Spleen (tissue), 7 donors: Measurements from ENCODE around the gene ADAMTSL3.

ENCODE experiments used
- CTCF ChIP-seq, 11 experiments: fragments of 200-600 bp in 7 of 11; fragments of 450-650 bp in 4 of 11; sonication (generic) in 4 of 11; IDR thresholded peaks in 8 of 11; conservative IDR thresholded peaks in 3 of 11; 1 replicate in 7 of 11; 2 replicates in 4 of 11; pipeline versions ENCODE4 v1.4.0 to v1.8.0; 2016 to 2021; ENCODE audit warnings: antibody characterized with exemption in 11 of 11, inconsistent platforms in 4 of 11, mild to moderate bottlenecking in 1 of 11
- POLR2AphosphoS5 ChIP-seq, 3 donors: sonication (generic); formaldehyde crosslinking; IDR thresholded peaks; one replicate each; pipeline ENCODE4 v1.5.1; 2017; ENCODE audit warnings: antibody characterized with exemption in 3 of 3
- donor health status: DM: no; HTN: no; CAD: no; lungs with moderate emphysema.
- donor health status: DM: no; HTN: no; CAD: no.
- donor health status: DM: no; HTN: no; CAD: no.

- TF ChIP-seq CTCF (IDR thresholded peaks at IDR 0.05 in 8 of 11, conservative IDR thresholded peaks at IDR 0.05 in 3 of 11) (no peak), POLR2AphosphoS5 (IDR thresholded peaks at IDR 0.05) (no peak)
Measured at GRCh38 chr15:83992324-83993031, 338.6 kb downstream of the ADAMTSL3 start.
